Activated CD8-positive, alpha-beta memory T cell treated with anti-CD3 and anti-CD28 coated beads, Interleukin-2, amount 50 U/mL, for 1 hour (primary cell): Measurements from ENCODE around the gene CELF5.
"Not testable (repeated sequence)": the region's sequence is repeated elsewhere in the genome, so short reads cannot be mapped to it uniquely, and the experiment has no call there.

Source experiments
- DNase-seq: peaks from one replicate; pipeline ENCODE4 v3.0.0-alpha.2; 2020; ENCODE audit errors: extremely low read depth

CELF5 gene

DNA sequence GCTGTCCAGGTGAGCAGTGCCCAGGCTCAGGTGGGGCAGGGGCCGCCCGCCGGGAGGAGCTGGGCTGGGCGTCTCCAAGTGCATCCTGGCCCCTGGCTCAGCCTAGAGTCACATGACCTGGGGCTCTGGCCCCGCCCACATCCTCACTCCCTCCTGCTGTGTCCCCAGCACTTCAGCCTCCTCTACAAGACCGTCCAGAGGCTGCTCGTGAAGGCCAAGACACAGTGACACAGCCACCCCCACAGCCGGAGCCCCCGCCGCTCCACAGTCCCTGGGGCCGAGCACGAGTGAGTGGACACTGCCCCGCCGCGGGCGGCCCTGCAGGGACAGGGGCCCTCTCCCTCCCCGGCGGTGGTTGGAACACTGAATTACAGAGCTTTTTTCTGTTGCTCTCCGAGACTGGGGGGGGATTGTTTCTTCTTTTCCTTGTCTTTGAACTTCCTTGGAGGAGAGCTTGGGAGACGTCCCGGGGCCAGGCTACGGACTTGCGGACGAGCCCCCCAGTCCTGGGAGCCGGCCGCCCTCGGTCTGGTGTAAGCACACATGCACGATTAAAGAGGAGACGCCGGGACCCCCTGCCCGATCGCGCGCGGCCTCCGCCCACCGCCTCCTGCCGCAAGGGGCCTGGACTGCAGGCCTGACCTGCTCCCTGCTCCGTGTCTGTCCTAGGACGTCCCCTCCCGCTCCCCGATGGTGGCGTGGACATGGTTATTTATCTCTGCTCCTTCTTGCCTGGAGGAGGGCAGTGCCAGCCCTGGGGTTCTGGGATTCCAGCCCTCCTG lies 16.8 kb upstream of the CELF5 start:
- no peak for DNase-seq

DNA sequence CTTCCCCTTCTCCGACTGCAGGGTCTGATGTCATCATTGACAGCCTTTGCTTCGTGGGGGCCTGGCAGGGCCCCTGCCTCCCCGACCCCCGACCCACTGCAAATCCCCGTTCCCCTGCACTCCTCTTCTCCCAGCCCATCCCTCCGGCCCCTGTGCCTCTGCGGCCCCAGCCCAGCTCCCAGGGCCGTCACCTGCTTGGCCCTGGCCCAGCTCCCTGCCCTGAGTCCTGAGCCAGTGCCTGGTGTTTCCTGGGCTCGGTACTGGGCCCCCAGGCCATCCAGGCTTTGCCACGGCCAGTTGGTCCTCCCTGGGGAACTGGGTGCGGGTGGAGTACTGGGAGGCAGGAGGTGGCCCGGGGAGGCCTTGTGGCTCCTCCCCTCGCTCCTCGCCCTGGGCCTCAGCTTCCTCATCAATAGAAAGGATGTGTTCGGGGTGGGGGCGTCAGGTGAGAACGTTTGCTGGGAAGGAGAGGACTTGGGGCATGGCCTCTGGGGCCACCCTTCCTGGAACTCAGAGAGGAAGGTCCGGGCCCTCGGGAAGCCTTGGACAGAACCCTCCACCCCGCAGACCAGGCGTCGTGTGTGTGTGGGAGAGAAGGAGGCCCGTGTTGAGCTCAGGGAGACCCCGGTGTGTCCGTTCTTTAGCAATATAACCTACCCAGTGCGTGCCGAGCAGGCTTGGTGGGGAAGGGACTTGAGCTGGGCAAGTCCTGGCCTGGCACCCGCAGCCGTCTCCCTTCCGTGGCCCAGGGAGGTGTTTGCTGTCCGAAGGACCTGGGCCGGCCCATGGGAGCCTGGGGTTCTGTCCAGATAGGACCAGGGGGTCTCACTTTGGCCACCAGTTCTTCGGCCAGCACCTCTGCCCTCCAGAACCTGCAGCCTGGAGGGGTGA lies 15.9 kb upstream of the CELF5 start:
- no peak for DNase-seq

DNA sequence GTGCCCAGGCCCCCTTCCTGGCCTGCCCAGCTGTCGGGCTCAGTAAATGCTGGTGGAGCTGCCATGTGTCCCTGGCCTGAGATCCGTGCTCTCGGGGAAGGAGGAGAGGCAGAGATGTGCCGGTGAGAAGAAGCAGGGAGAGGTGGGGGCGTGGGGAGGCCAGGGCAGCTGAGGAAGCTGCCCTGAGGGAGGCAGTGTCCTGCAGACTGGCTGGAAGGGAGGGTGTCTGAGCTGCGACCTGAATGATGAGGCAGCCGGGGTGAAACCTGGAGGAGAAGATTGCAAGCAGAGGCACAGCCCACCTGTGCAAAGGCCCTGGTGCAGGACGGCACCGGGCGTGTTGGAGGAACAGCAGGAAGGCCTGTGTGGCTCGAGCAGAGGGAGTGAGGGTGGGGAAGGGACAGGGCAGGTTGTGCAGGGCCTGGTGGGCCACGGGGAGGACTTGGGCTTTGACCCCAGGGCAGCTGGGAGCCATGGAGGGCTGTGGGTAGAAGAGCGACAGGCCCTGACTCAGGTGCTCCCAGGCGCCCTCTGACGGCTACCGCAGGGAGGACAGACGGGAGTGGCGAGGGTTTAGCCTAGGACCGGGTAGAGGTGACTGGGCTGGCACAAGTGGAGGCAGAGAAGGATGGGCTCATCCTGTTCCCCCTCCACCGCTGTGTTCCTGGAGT lies 14.0 kb upstream of the CELF5 start:
- DNase-seq = no peak

DNA sequence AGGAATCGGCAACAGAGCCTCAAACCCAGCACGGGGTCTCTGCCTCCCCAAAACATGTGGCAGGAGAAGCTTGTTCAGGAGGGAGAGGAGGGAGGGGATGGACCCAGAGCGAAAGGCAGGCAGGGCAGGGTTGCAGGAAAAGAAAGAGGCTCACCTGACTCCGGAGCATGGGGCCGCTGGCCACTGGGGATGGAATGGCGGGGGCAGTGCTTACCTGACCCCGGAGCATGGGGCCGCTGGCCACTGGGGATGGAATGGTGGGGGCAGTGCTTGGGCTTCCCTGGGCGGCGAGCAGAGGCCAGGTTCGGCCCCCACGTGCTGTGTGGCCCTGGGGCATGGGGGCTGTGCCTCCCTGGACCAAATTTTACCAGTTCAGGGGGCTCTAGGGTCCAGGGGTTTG lies 13.3 kb upstream of the CELF5 start:
- DNase-seq = no peak

DNA sequence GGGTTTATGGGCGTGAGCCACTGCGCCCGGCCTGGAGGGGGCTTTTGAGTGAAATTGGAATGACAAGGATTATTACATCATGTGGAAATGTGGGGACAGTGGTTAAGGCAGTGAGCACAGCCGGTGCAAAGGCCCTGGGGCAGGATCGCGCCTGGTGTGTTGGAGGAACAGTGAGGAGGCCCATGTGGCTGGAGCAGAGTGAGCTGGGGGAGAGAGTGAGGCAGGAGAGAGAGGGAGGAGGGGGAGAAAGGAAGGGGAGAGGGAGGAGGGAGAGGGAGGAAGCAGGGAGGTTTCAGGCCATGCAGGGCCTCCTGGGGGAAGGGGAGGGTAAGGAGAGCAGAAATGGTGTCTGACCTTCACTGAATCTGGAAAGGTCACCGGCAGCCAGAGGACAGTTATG lies 11.3 kb upstream of the CELF5 start:
- DNase-seq = no peak

DNA sequence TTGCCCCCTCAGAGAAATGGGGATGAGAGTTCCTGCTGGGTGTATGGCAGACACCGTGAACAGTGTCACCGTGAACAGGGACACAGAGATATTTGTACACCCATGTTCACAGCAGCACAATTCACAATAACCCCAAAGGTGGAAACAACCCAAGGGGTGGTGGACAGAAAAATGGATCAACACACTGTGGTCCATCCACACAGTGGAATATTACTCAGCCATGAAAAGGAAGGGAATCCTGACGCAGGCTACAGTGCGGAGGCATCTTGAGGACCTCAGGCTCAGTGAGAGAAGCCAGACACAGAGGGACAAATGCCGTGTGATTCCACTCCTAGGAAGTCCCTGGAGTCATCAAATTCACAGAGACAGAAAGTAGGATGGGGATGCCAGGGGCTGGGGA lies 7.6 kb upstream of the CELF5 start:
- no peak for DNase-seq

DNA sequence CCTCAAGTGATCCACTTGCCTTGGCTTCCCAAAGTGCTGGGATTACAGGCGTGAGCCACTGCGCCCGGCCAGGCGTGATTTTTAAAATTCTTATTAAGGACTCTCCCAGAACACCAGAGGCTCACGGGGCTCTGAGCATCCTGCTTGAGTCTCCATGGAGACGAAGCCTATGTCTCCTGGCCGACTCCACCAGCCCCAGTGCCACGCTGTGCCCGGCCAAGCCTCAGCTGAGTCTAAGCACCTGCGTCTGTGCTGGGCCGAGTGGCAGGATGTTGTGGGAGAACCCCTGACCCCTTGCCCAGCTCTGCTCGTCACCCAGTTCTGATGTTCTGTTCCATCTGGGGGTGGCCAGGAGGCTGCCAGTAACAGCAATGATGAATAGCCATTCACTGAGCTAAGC lies 3.9 kb upstream of the CELF5 start:
- no peak for DNase-seq

DNA sequence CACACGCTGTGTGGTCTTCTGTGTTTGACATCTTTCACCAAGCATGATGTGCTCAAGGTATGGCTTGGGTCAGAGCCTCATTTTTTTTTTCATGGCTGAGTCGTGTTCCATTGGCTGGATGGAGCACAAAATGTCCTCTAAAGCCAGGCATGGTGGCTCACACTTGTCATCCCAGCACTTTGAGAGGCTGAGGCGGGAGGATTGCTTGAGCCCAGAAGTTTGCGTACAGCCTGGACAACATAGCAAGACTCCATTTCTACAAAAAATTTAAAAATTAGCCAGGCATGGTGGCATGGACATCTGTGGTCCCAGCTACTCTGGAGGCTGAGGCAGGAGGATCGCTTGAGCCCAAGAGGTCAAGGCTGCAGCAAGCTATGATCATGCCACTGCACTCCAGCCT lies 2.9 kb upstream of the CELF5 start:
- DNase-seq = not testable (repeated sequence)

DNA sequence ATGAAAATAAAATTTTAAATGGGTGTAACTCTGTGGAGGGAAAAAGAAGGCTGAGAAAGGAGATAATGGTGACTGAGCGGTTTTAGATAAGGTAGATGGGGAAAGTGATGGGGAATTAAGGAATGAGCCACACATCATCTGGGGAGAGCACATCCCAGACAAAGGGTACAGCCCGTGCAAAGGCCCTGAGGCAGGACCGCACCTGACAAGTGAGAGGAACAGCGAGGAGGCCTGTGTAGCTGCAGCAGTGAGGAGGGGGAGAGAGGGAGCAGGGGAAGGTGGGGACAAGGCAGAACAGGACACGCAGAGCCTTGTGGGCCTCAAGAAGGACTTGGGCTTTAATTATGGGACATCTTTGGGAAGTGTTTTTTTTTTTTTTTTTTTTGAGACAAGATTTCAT lies 1.8 kb upstream of the CELF5 start:
- DNase-seq = no peak

DNA sequence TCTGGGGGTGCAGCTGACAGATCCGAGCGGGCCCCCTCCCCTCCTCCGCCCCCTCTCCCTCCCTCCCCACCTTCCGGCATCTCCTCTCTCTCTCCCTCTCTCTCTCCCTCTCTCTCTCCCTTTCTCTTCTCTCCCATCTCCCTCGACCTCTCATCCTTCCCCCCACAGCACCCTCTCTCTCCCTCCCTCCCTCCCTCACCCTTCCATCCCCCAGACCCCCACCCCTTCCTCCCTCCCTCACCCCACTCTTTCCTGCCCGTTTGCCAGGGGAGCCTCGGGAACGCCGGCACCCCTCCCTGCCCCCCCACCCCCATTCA lies 666 bp downstream of the CELF5 start:
- DNase-seq = no peak

DNA sequence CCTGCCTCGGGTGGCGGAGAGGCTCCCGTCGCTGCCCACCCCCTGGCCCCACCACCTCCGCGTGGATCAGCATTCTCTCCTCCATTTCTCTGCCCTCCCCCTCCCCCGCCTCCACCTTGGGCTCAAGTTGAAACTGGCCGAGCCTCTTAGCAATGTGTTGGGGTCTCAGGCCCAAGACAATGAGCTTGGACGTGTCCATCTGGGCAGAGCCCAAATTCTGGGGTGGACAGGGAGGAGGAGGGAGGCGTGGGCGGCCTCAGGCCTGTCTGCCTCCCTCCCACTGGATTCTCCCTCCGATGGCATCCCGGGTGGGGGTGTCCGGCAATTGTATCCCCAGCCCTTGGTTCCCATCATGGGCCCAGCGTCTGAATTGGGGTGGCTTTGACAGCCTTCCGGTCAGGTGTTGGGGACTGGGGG lies 1.2 kb downstream of the CELF5 start:
- DNase-seq = no peak

DNA sequence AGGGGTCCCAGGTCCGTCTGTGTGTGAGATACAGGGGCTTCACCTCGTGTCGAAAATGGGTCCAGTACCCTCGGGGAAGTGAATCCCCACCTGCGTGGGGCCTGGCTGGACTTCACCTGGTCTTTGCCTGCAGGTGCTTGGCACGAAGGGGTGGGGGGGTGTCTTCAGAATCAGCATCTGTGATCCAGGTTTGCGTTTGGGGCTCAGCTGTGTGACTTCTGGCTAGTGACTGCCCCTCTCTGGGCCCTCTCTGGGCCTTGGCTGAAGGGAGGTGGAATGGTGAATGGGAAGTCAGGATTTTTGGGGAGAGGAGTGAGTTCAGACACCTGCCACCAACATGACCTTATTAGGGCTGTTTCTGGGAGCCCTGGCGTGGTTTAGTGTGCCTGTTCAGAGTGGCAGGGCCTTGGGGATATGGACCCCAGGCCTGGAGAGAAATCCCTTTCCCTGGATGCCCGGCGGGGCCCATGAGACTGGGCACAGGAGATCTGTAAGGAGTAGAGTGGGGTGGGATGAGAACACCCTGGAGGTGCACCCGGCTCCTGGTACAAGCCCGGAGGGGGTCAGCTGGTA lies 2.7 kb downstream of the CELF5 start:
- no peak for DNase-seq

DNA sequence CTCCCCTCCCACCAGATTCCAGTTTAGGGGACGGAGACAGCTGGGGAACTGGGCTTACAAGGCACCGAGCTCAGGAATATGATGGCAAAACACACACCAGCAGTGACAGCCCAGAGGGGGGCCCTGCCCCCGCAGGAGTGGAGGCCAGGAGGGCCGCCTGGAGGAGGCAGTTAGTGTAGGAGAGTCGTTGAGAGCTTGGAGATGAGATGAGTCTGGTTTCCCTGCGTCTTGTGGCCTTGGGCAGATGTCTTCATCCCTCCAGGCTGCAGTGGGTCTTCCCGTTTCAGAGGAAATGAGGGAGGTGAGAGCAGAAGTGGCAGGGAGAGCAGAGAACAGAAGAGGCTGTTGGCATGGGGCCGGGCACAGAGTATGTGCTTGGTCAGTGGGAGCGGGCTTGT lies 4.9 kb downstream of the CELF5 start:
- DNase-seq = no peak

DNA sequence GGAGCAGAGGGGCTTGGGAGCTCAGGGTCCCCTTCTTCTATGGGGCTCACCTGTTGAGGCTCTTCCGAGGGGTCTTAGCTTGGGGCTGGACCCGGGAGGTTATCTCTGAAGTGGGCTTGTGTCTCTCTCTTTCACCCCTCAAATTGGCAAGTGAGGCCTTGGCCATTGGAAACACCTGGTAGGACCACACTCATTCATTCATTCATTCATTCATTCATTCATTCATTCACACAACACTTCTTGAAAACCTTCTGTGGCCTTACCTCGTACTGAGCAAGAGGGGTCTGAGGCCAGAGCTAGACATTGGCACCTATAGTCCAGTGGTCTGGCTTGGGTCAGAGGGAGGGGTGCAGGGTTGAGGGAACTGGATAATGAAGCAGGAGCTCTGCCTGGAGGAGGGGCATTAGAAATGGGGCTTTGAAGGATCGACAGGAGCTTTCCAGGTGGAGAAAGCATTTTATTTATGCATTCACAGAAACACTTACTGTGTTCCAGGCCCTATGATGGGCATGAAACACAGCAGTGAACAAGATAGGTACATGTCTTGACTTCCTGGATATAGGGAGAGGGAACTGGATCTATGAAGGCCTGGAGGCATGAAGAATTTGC lies 5.5 kb downstream of the CELF5 start:
- DNase-seq = no peak

DNA sequence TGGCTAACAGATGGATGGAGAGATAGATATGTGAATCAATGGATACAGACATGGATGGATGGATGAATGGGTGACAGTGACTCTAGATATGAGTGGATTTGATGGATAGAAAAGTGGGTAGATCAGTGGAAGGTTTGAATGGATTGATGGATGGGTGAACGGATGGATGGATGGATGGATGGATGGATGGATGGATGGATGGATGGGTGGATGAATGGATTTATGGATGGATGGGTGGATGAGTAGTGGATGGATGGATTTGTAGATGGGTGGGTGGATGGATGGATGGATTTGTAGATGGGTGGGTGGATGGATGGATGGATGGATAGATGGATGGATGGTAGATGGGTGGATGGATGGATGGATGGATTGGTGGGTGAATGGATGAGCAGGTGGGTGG lies 6.8 kb downstream of the CELF5 start:
- DNase-seq = no peak

DNA sequence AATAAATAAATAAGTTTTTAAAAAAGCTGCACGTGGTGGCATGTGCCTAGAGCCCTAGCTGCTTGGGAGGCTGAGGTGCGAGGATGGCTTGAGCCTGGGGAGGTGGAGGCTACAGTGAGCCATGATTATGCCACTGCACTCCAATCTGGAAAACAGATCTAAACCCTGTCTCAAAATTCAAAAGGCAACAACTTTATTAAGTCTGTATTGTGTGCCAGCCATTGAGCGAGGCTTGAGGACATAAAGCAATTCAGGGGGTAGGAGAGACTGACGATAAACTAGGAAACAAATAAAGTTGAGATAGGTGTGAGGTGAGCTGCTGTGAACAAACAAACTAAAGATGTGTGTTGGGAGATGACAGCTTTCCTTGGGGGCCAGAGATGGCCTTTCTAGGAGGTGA lies 8.7 kb downstream of the CELF5 start:
- no peak for DNase-seq

DNA sequence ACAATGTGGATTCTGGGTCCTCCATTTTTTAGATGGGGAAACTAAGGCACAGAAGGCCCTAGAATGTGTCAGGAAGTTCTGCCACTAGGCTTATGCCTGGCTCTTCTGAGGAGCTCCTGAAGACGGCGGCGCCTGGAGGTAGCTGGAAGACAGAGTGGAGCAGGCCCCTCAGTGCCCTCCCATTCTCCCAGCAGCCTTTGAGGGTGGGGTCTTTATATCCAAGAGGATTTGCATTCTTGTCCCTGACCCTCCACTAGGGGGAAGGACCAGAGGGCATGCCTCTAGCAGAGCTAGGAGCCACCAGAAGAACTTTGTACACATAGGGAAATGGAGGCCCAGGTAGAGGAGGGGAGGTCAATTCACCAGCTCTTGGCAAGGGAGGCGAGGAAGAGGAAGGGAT lies 9.4 kb downstream of the CELF5 start:
- DNase-seq = no peak

DNA sequence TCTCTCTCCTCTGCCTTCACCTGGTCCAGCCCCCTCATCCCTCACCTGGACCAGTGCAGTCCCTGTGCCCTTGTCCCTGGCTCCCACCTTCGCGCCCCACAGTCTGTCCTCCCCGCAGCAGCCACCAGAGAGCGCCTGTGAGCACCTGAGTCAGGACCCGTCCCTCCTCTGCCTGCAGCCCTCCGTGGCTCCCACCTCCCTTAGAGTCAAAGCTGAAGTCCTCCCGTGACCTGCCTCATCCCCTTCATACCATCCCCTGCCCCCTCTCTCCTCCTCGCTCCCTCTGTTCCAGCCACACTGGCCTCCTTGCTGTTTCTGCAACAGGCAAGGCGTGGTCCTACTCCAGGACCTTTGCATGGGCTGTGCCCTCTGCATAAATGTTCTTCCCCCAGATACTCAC lies 10.3 kb downstream of the CELF5 start:
- no peak for DNase-seq

DNA sequence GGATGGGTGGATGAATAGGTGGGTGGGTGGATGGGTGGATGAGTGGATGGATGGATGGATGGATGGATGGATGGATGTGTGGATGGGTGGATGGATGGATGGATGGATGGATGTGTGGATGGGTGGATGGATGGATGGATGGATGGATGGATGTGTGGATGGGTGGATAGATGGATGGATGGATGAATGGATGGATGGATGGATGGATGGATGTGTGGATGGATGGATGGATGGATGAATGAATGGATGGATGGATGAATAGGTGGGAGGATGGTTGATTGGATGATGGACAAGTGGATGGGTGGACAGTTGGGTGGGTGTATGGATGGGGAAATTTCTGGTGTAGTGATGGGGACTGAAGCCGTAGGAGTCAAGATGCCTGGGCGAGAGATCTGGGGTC lies 11.1 kb downstream of the CELF5 start:
- not testable (repeated sequence) for DNase-seq

DNA sequence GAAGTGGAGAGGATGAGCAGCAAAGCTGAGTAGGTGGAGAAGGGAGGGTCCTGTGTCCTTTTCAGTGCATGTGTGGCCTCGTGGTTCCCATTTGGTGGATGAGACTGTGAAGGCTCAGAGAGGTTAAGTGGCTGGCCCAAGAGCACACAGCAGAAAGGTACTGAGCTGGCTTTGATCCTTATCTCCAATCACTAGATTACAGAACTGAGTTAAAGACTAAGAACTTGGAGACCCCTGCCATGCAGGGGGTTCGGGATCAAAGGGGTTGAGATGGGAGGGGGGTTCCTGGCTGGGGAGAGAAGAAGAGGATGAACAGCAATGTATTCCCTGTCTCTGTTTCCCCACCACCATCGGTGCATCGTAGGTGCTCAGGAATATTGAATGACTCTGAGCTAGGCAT lies 11.8 kb downstream of the CELF5 start:
- DNase-seq = no peak

DNA sequence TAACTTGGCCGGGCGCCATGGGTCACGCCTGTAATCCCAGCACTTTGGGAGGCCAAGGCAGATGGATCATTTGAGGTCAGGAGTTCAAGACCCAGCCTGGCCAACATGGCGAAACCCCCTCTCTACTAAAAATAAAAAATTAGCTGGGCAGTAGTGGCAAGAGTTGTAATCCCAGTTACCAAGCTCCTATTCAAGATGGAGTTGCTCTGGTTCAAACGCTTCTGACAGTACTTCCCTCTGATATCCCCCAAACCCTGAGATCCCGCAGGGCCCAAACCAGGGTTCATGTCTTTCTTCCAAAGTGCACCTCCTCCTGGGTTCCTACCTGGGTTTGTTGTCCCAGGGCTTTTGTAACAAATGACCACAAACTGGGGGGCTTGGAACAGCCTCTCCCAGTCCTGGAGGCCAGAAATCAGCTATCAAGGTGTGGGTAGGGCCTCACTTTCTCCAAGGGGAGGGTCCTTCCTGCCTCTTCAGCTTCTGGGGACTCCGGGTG lies 13.7 kb downstream of the CELF5 start:
- no peak for DNase-seq

DNA sequence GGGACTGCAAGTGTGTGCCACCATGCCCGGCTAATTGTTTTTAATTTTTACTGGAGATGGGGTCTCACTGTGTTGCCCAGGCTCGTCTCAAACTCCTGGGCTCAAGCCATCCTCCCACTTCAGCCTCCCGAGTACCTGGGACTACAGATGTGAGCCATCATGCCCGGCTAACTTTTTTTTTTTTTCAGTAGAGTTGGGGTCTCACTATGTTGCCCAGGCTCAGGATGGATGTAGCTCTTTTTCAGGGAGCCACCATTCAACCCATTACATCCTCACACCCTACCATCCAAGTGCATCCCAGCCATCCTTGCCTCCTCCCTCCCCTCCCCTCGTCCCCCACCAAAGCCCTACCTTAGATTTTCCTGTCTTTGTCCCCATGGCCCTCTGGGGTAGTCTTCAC lies 14.9 kb downstream of the CELF5 start:
- no peak for DNase-seq
